Measurements from ENCODE around the gene SH3GL1. TPM values are rescaled to one million over a fixed set of nuclear protein-coding genes. Genes with fewer than 3 reads are reported as not detected.
A peak's percentile ranks its signal among the peaks of the same experiment; 100 is the strongest.

The SH3GL1 gene, protein sequence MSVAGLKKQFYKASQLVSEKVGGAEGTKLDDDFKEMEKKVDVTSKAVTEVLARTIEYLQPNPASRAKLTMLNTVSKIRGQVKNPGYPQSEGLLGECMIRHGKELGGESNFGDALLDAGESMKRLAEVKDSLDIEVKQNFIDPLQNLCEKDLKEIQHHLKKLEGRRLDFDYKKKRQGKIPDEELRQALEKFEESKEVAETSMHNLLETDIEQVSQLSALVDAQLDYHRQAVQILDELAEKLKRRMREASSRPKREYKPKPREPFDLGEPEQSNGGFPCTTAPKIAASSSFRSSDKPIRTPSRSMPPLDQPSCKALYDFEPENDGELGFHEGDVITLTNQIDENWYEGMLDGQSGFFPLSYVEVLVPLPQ
- 10 to 100 TPM; 42.3 to 44.4 TPM for total RNA-seq
- long read RNA-seq, transcript SH3GL1-201 (10 exons, 2,516 nt) = major isoform, 11 of 20 reads
- long read RNA-seq, partial matches to known transcripts = 2 of 20 reads
- long read RNA-seq, other reads (novel, unspliced or antisense) = 7 of 20 reads

GRCh38 chr19:4400135-4400936 is at the start of gene SH3GL1:
TSS of gene SH3GL1 (minus strand) at chr19:4400547. CDS start at chr19:4400368, 179 bp downstream.
- peak; percentile 68 for ATAC-seq
- intact Hi-C loops (cut with DNase I, micrococcal nuclease) = no loop called here
- DNase-seq = peak; percentile 85 to 90

DNA sequence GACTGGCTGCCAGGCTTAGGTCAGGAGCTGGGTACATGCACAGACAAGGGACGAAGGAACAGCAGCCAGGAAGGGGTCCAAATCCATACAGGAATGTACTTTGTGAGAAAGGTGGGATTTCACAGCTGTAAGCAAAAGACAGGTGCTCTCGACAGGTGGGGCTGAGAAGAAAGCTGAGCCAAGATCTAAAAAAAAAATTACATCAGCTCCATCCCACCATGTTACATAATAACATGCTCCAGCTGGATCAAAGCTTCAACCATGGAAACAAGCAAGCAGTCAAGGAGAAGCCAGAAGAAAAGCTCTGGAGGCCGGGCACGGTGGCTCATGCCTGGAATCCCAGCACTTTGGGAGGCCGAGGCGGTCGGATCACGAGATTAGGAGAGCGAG is 49.3 kb upstream of the SH3GL1 start:
- intact Hi-C loops (cut with DNase I, micrococcal nuclease) = no loop called here
- no peak for DNase-seq
- ATAC-seq = no peak

DNA sequence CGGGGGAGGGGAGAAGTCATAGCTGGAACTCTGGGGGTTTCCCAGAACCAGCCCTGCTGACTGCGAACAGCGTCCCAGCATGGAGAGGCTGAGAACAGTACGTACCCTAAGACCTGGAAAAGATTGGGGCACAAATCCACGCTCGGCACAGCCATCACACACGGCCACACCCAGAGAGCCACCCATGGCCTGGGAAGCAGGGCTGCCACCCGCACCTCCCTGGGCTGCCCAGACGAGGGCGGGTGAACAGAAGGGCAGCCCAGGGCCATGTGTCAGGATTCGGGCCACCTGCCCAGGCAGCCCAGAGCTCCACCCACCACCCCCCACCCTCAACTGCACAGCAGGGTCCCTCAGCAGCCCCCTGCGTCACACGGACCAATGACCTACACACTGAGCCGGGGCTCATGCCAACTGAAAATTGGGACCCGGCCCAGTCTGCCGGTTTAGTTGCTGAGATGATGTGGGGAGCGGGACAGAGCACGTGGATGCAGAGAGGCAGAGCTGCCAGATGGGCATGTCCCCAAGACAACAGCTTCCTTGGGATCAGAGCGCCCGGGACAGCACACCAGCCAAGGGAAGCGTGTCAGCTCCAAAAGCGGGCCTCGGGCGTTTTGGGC is 48.8 kb upstream of the SH3GL1 start:
- ATAC-seq (peak; percentile 11), DNase-seq (no peak)
- intact Hi-C loops (cut with DNase I, micrococcal nuclease) = no loop called here

DNA sequence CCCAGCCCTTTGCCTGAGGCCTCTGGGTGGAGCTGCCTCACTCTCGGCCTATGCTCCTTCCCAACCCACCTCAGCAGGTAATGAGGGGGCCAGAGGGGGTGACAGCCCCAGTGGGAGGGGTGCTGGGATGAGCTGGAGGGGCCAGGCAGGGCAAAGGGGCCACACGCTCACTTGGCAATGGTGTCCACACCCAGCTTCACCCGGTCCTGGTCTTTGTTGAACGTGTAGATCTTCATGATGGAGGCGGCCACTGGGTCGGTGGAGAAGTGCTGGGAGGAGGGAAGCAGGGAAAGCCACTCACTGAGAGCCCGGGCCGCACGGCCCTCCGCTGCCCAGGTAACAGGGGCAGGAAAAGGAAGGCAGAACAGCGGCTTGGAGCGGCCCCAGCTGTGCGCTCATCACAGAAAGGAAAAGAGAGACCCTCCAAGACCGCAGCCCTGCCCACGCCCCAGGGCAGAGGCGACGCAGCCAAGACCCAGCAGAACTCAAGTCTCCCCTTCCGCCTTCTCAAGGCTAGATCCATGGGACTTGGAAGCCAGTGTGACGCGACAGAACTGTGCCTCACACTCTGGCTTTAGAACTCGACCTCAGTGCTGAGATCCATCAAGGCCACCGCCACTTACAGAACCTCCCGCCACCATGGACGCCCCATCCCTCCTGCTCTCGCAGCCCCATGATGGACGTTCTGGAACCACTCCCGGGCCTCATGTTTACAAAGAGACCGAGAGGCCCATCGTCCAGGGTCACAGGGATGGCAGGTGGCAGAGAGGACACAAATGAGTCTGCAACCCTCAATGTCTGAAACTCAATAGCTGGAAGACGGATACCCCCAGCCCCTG is 48.0 kb upstream of the SH3GL1 start:
- no peak for ATAC-seq
- no peak for DNase-seq
- intact Hi-C loops (cut with DNase I, micrococcal nuclease) = no loop called here

- intact Hi-C loops (cut with DNase I, micrococcal nuclease) = no loop called here
- ATAC-seq = no peak
- no peak for DNase-seq
Observed at GRCh38 chr19:4447327-4448146, 47.2 kb upstream of the SH3GL1 start.

DNA sequence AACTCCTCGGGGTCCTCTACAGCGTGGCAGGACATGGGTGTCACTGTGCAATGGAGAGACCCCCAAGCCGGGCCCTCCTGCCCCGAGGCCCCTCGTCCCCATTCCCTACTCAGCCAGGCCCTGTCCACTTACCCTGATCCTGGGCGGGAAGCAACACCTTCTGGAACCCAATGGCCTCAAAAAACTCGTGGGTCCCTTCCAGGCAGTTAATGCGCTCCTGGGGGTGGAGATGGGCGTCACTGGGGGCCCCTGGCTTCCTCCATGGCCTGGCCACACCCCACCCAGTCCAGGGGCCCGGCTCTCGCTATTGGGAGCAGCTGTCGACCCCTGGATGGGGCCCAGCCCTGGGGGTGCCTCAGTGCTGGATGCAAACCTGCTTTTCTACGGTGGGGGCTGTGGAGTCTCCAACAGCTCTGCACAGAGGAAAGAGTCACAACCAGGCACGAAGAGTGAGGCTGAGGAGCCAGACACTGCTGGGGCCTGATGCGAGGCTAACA is 46.4 kb upstream of the SH3GL1 start:
- intact Hi-C loops (cut with DNase I, micrococcal nuclease) = no loop called here
- no peak for ATAC-seq
- DNase-seq = no peak

GRCh38 chr19:4445963-4446703 is 45.8 kb upstream of the SH3GL1 start:
- ATAC-seq = peak; percentile 3
- no peak for DNase-seq
- intact Hi-C loops (cut with DNase I, micrococcal nuclease) = no loop called here

DNA sequence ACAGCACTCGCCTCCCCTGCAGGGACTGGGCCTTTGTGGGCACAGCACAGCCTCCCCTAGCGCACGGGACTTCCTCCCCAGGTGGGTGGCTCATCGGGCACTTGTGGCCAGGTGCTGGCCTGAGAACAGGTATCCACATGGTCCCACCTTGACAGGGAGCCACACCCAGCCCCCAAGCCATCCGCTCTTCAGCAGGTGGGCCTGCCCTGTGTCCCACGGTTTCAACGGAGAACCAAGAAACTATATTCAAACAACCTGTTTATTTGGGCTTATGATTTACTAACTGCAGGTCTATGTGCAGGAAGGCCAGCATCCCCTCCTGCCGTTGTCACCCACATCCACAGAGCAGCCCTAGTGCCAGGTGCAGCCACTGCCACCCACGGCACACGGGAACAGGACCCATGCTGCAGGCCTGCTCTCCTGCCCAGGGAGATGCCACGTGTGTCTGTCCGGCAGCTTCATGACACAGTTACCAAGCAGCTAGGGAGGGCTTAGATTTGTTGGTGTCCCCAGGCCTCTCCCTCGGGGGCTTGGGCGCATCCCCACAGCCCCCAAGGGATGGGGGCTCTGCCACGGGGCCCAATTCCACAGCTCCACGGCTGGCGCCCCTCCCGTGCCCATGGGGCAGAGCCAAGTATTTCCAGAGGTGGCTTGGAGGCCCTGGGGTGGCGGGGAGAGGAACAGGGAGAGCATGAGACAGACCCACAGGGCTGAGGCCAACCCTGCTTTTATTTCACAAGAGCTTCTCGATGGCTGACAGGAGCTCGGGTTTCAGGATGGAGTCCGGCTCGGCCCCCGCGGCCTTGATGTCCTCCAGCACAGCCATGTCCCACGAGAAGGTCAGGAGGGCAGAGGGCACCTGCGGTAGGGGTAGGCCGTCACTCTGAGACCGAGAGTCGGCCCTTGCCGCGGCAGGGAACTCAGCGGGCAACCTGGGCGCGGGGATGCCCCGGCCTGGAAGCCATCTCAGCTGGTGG is 44.7 kb upstream of the SH3GL1 start:
- ATAC-seq (no peak), DNase-seq (no peak)
- intact Hi-C loops (cut with DNase I, micrococcal nuclease) = no loop called here

- DNase-seq (no peak), ATAC-seq (peak; percentile 11)
- intact Hi-C loops (cut with DNase I, micrococcal nuclease) = no loop called here
Observed at GRCh38 chr19:4443966-4444764, 43.8 kb upstream of the SH3GL1 start.

- intact Hi-C loops (cut with DNase I, micrococcal nuclease) = no loop called here
- peak; percentile 6 for ATAC-seq
Observed at GRCh38 chr19:4443188-4443587, 42.8 kb upstream of the SH3GL1 start.

DNA sequence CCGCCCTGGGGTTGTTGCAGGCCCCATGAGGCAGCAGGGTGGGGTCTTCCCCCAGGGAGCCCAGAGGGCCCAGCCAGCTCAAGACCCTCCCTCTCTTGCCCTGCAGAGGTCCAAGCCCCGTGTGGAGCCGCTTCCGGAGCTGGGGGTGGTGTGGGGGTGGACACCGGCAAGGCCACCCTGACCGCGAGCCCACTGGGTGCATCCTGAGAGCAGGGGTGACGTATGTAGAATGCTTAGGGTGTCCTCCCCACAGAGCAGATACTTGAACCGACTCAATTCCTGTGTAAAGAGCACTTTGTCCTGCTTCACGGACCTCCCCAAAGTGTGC is 42.4 kb upstream of the SH3GL1 start:
- ATAC-seq = no peak
- DNase-seq = no peak
- intact Hi-C loops (cut with DNase I, micrococcal nuclease) = no loop called here

More at GRCh38 chr19:4443188-4443587, 42.8 kb upstream of the SH3GL1 start:
- no peak for DNase-seq

GRCh38 chr19:4441994-4442818 is 41.9 kb upstream of the SH3GL1 start:
- DNase-seq = no peak
- intact Hi-C loops (cut with DNase I, micrococcal nuclease) = no loop called here
- ATAC-seq = no peak

DNA sequence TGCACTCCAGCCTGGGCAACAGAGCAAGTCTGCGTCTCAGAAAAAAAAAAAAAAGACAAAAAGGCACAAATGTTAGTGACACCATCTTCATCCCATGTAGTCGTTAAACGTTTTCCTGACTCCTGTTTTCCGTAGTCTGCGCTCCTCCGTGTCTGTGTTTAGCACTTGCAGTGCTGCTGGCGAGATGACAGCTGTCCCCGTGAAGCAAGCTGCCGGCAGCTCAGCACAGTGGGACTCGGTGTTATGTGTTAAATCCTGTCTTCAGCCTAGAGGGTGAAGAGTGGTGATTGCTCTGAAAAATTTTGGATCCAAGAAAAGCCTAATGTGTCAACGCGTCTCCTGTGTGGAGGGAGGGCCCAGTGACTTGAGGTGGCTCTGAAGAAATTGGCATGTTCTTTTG is 38.9 kb upstream of the SH3GL1 start:
- DNase-seq (no peak), ATAC-seq (no peak)
- intact Hi-C loops (cut with DNase I, micrococcal nuclease) = no loop called here

GRCh38 chr19:4437103-4437502 is 36.8 kb upstream of the SH3GL1 start:
- ATAC-seq (no peak), DNase-seq (no peak)
- intact Hi-C loops (cut with DNase I, micrococcal nuclease) = no loop called here
